HUES6 (cell line): Measurements from ENCODE around the gene LRRC17.
"Not testable (repeated sequence)": the region's sequence is repeated elsewhere in the genome, so short reads cannot be mapped to it uniquely, and the experiment has no call there.

Source experiments
- H3K27ac ChIP-seq: 2 replicates; pipeline ENCODE4 v1.7.0; 2013; ENCODE audit warnings: low read depth, mild to moderate bottlenecking, low read length, inconsistent platforms
- H3K27me3 ChIP-seq: 2 replicates; pipeline ENCODE4 v1.6.1; 2013; ENCODE audit warnings: low read length; ENCODE audit not compliant: control insufficient read depth, insufficient read depth
- H3K36me3 ChIP-seq: 2 replicates; pipeline ENCODE4 v1.6.1; 2013; ENCODE audit warnings: low read length; ENCODE audit not compliant: control insufficient read depth, insufficient read depth
- H3K4me1 ChIP-seq: 2 replicates; pipeline ENCODE4 v1.6.1; 2013; ENCODE audit warnings: low read length; ENCODE audit not compliant: control insufficient read depth, insufficient read depth
- H3K4me3 ChIP-seq: 2 replicates; pipeline ENCODE4 v1.5.1; 2013; ENCODE audit warnings: low read depth, low read length
- H3K9ac ChIP-seq: one replicate; pipeline ENCODE4 v1.6.1; 2013; ENCODE audit warnings: mild to moderate bottlenecking, low read length
- H3K9me3 ChIP-seq: 2 replicates; pipeline ENCODE4 v1.6.1; 2013; ENCODE audit warnings: low read depth, low read length; ENCODE audit not compliant: control insufficient read depth, insufficient read depth

The LRRC17 gene

DNA sequence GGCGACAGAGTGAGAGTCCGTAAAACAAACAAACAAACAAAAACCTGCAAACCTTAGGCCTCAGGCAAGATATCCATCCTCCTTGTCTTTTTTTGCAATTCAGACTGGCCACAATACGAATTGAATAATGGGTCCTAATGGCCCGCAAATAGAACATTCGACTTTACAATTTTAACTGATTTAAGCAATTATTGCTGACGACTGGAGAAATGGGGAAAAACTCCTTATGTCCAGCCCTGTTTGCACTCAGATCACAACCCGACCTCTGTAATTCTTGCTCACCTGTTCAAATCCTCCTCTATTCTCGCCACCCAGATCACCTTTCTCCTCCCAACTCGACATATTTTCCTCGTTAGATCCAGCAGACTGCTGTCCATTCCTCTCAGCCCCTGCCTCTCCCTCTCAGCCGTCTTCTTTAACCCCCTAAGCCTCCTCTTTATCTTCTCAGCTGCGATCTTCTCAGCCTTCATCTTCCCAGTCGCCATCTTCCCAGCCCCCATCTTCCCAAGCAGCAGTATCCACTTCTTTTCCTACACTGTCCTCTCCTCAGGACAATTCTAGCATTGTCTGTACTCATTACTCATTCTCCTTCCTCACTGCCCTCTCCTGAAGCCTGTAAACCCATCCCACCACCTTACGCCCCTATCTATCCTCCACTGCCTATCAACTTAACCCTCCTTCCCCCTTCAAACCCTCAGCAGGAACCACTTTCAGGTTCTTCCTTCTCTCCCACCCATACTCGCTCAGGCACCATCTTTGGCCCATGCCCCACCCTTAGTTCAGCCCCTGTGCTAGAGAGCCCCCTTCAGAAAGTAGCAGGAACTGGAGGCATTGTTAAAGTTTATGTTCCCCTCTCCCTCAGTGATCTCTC, 61.8 kb downstream of the LRRC17 start:
- Histone ChIP-seq H3K4me3 (no peak overlapping the region), H3K9ac (no peak overlapping the region), H3K27ac (no peak overlapping the region), H3K4me1 (peaks cover 13% of the 10 kb centered on the region), H3K36me3 (no peaks in the 10 kb centered on the region), H3K27me3 (no peaks in the 10 kb centered on the region), H3K9me3 (no peaks in the 10 kb centered on the region)

DNA sequence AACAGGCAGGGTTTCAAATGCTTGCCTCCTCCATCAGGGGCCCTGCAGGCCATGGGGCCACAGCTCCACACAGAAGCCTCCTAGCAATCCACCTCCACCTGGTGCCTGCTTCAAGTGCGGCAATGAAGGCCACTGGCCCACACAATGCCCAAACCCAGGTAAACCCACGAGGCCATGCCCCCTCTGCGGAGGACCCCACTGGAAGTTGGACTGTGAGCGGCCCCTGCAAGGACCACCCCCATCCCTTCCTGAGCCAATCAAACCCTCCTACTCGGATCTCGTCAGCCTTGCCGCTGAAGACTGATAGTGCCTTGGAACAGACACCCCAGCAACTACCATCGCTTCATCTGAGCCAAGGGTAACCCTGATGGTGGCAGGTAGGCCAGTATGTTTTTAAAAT, 63.1 kb downstream of the LRRC17 start:
- H3K27ac ChIP-seq: no peak overlapping the region
- no peaks in the 10 kb centered on the region for H3K9me3 ChIP-seq
- H3K4me1 ChIP-seq: peaks cover 13% of the 10 kb centered on the region
- no peaks in the 10 kb centered on the region for H3K36me3 ChIP-seq
- H3K27me3 ChIP-seq: no peaks in the 10 kb centered on the region
- no peak overlapping the region for H3K4me3 ChIP-seq
- no peak overlapping the region for H3K9ac ChIP-seq

- H3K9me3 ChIP-seq: no peaks in the 10 kb centered on the region
- no peaks in the 10 kb centered on the region for H3K36me3 ChIP-seq
- H3K4me3 ChIP-seq: no peak overlapping the region
- H3K9ac ChIP-seq: no peak overlapping the region
- H3K4me1 ChIP-seq: peaks cover 13% of the 10 kb centered on the region
- H3K27me3 ChIP-seq: no peaks in the 10 kb centered on the region
- H3K27ac ChIP-seq: no peak overlapping the region
These were observed 63.7 kb downstream of the LRRC17 start for GRCh38 chr7:102976493-102976892.

DNA sequence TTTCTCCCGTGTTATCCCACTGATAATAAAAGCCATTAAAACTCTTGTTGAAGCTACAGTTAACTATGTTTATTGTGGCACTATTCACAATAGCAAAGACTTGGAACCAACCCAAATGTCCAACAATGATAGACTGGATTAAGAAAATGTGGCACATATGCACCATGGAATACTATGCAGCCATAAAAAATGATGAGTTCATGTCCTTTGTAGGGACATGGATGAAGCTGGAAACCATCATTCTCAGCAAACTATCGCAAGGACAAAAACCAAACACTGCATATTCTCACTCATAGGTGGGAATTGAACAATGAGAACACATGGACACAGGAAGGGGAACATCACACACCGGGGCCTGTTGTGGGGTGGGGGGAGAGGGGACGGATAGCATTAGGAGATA, 64.8 kb downstream of the LRRC17 start:
- peaks cover 13% of the 10 kb centered on the region for H3K4me1 ChIP-seq
- not testable (repeated sequence) for H3K27me3 ChIP-seq, H3K4me3 ChIP-seq, H3K36me3 ChIP-seq, H3K9ac ChIP-seq, H3K9me3 ChIP-seq, H3K27ac ChIP-seq

DNA sequence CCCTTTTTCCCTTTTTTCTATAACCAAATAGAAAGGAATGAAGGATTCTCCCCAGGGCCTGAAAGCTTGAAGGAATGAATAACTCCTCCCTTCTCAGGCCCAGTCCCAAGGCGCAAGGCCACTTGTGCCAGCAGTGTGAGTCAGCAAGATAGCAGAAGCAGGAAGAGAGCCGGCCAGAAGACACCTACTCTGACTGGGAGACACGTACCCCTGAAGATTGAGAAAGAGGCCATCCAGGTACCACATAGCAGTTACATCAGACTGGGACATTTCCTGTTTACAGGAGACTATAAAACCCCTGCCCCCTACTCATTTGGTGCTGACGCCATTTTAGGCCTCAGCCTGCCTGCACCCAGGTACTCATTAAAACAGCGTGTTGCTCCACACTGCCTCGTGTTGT, 65.5 kb downstream of the LRRC17 start:
- Histone ChIP-seq H3K27me3 (no peaks in the 10 kb centered on the region), H3K9me3 (no peaks in the 10 kb centered on the region), H3K27ac (peak overlapping the region; percentile 35; the same call in 1 of the 2 replicates), H3K9ac (peak overlapping the region; percentile 25), H3K36me3 (no peaks in the 10 kb centered on the region), H3K4me3 (no peak overlapping the region), H3K4me1 (peaks cover 13% of the 10 kb centered on the region)

DNA sequence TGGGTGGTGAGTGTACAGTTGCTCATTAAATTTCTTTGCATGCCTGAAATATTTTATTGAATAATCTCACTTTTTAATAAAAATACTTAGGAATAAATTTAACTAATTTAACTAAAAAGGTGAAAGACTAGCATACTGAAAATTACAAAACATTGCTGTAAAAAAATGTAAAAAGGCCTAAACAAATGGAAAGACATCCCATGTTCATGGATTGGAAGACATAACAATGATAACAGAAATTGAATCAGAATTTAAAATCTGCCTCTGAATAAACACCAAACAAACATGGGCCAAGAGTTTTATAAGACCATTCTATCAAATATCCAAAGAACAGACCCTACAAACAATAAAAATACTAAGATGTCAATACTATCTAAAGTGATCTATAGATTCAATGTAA, 66.9 kb downstream of the LRRC17 start:
- H3K36me3 ChIP-seq: no peaks in the 10 kb centered on the region
- no peak overlapping the region for H3K4me3 ChIP-seq
- H3K9ac ChIP-seq: no peak overlapping the region
- peaks cover 10% of the 10 kb centered on the region for H3K4me1 ChIP-seq
- H3K9me3 ChIP-seq: no peaks in the 10 kb centered on the region
- no peaks in the 10 kb centered on the region for H3K27me3 ChIP-seq
- no peak overlapping the region for H3K27ac ChIP-seq

DNA sequence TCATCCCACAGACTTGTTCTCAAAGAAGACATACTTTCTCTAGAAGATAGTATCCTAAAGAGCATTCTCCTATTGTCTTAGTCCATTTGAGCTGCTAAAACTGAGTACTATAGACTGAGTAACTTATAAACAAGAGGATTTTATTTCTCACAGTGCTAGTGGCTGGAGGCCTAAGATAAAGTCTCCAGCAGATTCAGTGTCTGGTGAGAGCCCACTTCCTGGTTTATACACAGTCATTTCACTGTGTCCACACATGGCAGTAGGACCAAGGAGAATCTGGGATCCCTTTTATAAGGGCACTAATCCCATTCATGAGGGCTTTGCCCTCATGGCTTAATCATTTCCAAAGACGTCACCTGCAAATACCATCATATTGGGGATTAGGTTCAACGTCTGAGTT, 68.7 kb downstream of the LRRC17 start:
- Histone ChIP-seq H3K36me3 (no peaks in the 10 kb centered on the region), H3K27me3 (no peaks in the 10 kb centered on the region), H3K9me3 (no peaks in the 10 kb centered on the region), H3K4me3 (no peak overlapping the region), H3K9ac (no peak overlapping the region), H3K4me1 (peaks cover 7% of the 10 kb centered on the region), H3K27ac (no peak overlapping the region)

DNA sequence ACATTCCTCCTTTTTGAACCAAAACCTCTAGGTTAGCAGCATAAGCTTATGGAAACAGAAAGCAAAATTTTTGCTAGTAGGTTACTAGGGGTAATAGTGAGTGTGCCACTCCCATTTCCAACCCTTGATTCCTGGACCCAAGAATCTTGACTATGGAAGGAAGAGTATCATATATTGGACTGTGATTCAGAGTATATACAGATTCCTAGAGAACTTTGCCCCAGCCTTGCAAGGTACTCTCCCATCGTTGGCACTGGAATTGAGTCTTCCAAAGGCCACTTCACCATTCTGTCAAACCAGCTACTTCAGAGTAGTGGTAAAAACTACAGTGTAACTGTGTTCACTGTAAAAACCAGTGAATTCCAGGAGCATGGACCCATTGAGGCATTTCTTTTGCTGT, 69.4 kb downstream of the LRRC17 start:
- Histone ChIP-seq H3K9ac (no peak overlapping the region), H3K4me3 (no peak overlapping the region), H3K4me1 (peaks cover 7% of the 10 kb centered on the region), H3K27ac (no peak overlapping the region), H3K36me3 (no peaks in the 10 kb centered on the region), H3K27me3 (no peaks in the 10 kb centered on the region), H3K9me3 (no peaks in the 10 kb centered on the region)

DNA sequence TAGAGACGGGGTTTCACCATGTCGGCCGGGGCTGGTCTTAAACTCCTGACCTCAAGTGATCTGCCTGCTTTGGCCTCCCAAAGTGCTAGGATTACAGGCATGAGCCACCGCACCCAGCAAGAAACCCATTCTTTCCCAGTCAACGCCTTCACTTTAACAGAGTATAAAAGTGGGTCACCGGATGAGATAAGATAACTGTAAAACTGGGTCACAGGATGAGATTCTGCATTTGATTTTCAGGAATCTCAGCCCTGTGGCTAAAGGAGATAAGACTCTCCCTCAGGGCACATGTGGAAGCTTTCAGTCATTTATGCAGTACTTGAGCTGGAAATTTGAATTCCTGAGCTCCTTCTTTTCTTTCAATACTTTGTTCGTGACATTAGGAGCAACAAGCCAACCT, 70.8 kb downstream of the LRRC17 start:
- Histone ChIP-seq H3K9ac (no peak overlapping the region), H3K9me3 (no peaks in the 10 kb centered on the region), H3K27me3 (no peaks in the 10 kb centered on the region), H3K4me3 (no peak overlapping the region), H3K27ac (no peak overlapping the region), H3K36me3 (no peaks in the 10 kb centered on the region), H3K4me1 (peaks cover 4% of the 10 kb centered on the region)

- no peak overlapping the region for H3K9ac ChIP-seq
- H3K36me3 ChIP-seq: no peaks in the 10 kb centered on the region
- H3K9me3 ChIP-seq: no peaks in the 10 kb centered on the region
- H3K27me3 ChIP-seq: no peaks in the 10 kb centered on the region
- no peak overlapping the region for H3K4me3 ChIP-seq
- no peaks in the 10 kb centered on the region for H3K4me1 ChIP-seq
- H3K27ac ChIP-seq: no peak overlapping the region
These were observed 72.5 kb downstream of the LRRC17 start for GRCh38 chr7:102985176-102985783.

- no peaks in the 10 kb centered on the region for H3K27me3 ChIP-seq
- H3K9me3 ChIP-seq: no peaks in the 10 kb centered on the region
- no peak overlapping the region for H3K27ac ChIP-seq
- no peaks in the 10 kb centered on the region for H3K36me3 ChIP-seq
- H3K9ac ChIP-seq: no peak overlapping the region
- no peak overlapping the region for H3K4me3 ChIP-seq
- H3K4me1 ChIP-seq: no peaks in the 10 kb centered on the region; the same call in 1 of the 2 replicates
These were observed 75.3 kb downstream of the LRRC17 start for GRCh38 chr7:102988088-102988487.
